ENCODE data around the gene CTH. TPM values are rescaled to one million over a fixed set of nuclear protein-coding genes. Genes with fewer than 3 reads are reported as not detected.
"Not testable (repeated sequence)": the region's sequence is repeated elsewhere in the genome, so short reads cannot be mapped to it uniquely, and the experiment has no call there.

The CTH gene
- polyA plus RNA-seq, 2 of the 4 experiments (the other 2 are of a cell fraction), result 3.7 to 6.8 TPM

GRCh38 chr1:70366997-70367396 lies 44.1 kb upstream of the CTH start:
- FAIRE-seq; H3K9me3 ChIP-seq; ATAC-seq; H3K4me1 ChIP-seq; H3K4me3 ChIP-seq; DNase-seq (ENCODE audit: low read depth in 1 of 2, low spot score in 1 of 2); H3K27ac ChIP-seq; H3K4me2 ChIP-seq; CTCF ChIA-PET; POLR2A ChIA-PET: not testable (repeated sequence)
- 40% methylated on average over 2 of the region's 3 CpGs for WGBS (ENCODE audit: missing lambda C conversion rate)

GRCh38 chr1:70367397-70367796 lies 43.7 kb upstream of the CTH start:
- CTCF ChIA-PET, H3K4me2 ChIP-seq, ATAC-seq: not testable (repeated sequence)

GRCh38 chr1:70371586-70371985 lies 39.5 kb upstream of the CTH start:
- H3K4me2 ChIP-seq; CTCF ChIA-PET; ATAC-seq; DNase-seq (ENCODE audit: low read depth in 1 of 2, low spot score in 1 of 2); H3K9me3 ChIP-seq; FAIRE-seq; H3K4me1 ChIP-seq; POLR2A ChIA-PET; H3K4me3 ChIP-seq; H3K27ac ChIP-seq: not testable (repeated sequence)
- 87% methylated on average over 3 of the region's 3 CpGs for WGBS (ENCODE audit: missing lambda C conversion rate)

More at GRCh38 chr1:70367397-70367796, 43.7 kb upstream of the CTH start:
- H3K4me3 ChIP-seq; H3K27ac ChIP-seq; FAIRE-seq; H3K9me3 ChIP-seq; DNase-seq (ENCODE audit: low read depth in 1 of 2, low spot score in 1 of 2); POLR2A ChIA-PET; H3K4me1 ChIP-seq: not testable (repeated sequence)
- WGBS (ENCODE audit: missing lambda C conversion rate), result 62% methylated on average over 5 of the region's 5 CpGs

GRCh38 chr1:70372426-70372825 lies 38.6 kb upstream of the CTH start:
- ATAC-seq (no peak), FAIRE-seq (no peak), DNase-seq (ENCODE audit: low read depth in 1 of 2, low spot score in 1 of 2) (no peak)
- 51% methylated on average over 4 of the region's 4 CpGs for WGBS (ENCODE audit: missing lambda C conversion rate)
- H3K9me3 ChIP-seq, result no peaks in the 10 kb centered on the region
- H3K4me2 ChIP-seq, result no peak overlapping the region
- ChIA-PET POLR2A (no interaction called here), CTCF (no interaction called here)
- H3K27ac ChIP-seq, result no peak overlapping the region
- TF ChIP-seq RAD21 (conservative IDR thresholded peaks at IDR 0.05 in 1 of 2, IDR thresholded peaks at IDR 0.05 in 1 of 2) (no peak), TP53 (CRISPR knock-in tag; IDR thresholded peaks at IDR 0.05) (no peak), KDM1A (IDR thresholded peaks at IDR 0.05; ENCODE audit: low read depth) (no peak), ZNF302 (CRISPR knock-in tag; IDR thresholded peaks at IDR 0.05) (no peak), ZFP36 (IDR thresholded peaks at IDR 0.05; ENCODE audit: borderline replicate concordance, partially characterized antibody) (no peak), EP300 (IDR thresholded peaks at IDR 0.05) (no peak)
- H3K4me1 ChIP-seq, result no peaks in the 10 kb centered on the region
- H3K4me3 ChIP-seq, result no peak overlapping the region

- H3K4me3 ChIP-seq, FAIRE-seq, POLR2A ChIA-PET, H3K4me1 ChIP-seq, H3K9me3 ChIP-seq, CTCF ChIA-PET, ATAC-seq, H3K27ac ChIP-seq: not testable (repeated sequence)
- WGBS (ENCODE audit: missing lambda C conversion rate), result 48% methylated on average over 2 of the region's 2 CpGs
- 0 out of 3 replicates have a peak overlapping the region, but pooled peaks have one; percentile 23 for H3K4me2 ChIP-seq
- DNase-seq (ENCODE audit: low read depth in 1 of 2, low spot score in 1 of 2), result peak in 1 of 2 experiments; percentile 4
Measured at GRCh38 chr1:70373580-70373979, 37.5 kb upstream of the CTH start.

GRCh38 chr1:70376196-70376595 lies 34.9 kb upstream of the CTH start:
- no peaks in the 10 kb centered on the region for H3K9me3 ChIP-seq
- no peak overlapping the region for H3K27ac ChIP-seq
- ChIA-PET POLR2A (no interaction called here), CTCF (no interaction called here)
- DNase-seq (ENCODE audit: low read depth in 1 of 2, low spot score in 1 of 2) (no peak), FAIRE-seq (no peak), ATAC-seq (no peak)
- H3K4me3 ChIP-seq, result no peak overlapping the region
- no peaks in the 10 kb centered on the region for H3K4me1 ChIP-seq
- TF ChIP-seq ZFP36 (IDR thresholded peaks at IDR 0.05; ENCODE audit: borderline replicate concordance, partially characterized antibody) (no peak), EHF (CRISPR knock-in tag; IDR thresholded peaks at IDR 0.05) (no peak), CBX2 (IDR thresholded peaks at IDR 0.05; ENCODE audit: borderline replicate concordance, low read depth) (no peak), ATOH8 (CRISPR knock-in tag; IDR thresholded peaks at IDR 0.05; ENCODE audit: low read depth) (no peak), HOXA7 (CRISPR knock-in tag; IDR thresholded peaks at IDR 0.05) (no peak), FOSL2 (IDR thresholded peaks at IDR 0.05) (no peak), FOSL2 (CRISPR knock-in tag; IDR thresholded peaks at IDR 0.05) (no peak), HDAC2 (IDR thresholded peaks at IDR 0.05) (no peak), PBX3 (IDR thresholded peaks at IDR 0.05) (no peak), HES2 (IDR thresholded peaks at IDR 0.05) (no peak), MAZ (IDR thresholded peaks at IDR 0.05; ENCODE audit: borderline replicate concordance, low read depth, low read length) (no peak), JUN (IDR thresholded peaks at IDR 0.05) (no peak), KDM5A (IDR thresholded peaks at IDR 0.05) (no peak)
- WGBS (ENCODE audit: missing lambda C conversion rate), result 77% methylated on average over 6 of the region's 6 CpGs
- H3K4me2 ChIP-seq, result no peak overlapping the region
